HG03342 (cell line): ENCODE results near the gene ABCA7.

ENCODE experiments used
- ATAC-seq: cut with Tn5 transposase; IDR thresholded peaks from one replicate; pipeline ENCODE4 v1.9.1; 2021; ENCODE audit warnings: mild to moderate bottlenecking, moderate library complexity; ENCODE audit not compliant: unreplicated experiment

The ABCA7 gene

GRCh38 chr19:1004204-1004802 is 35.6 kb upstream of the ABCA7 start:
- no peak for ATAC-seq

- no peak for ATAC-seq
Observed at GRCh38 chr19:1004803-1005664, 34.9 kb upstream of the ABCA7 start.

GRCh38 chr19:1006711-1007398 is 33.1 kb upstream of the ABCA7 start:
- ATAC-seq, result no peak

- ATAC-seq, result no peak
Observed at GRCh38 chr19:1007399-1008251, 32.3 kb upstream of the ABCA7 start.

- no peak for ATAC-seq
Observed at GRCh38 chr19:1008268-1009040, 31.5 kb upstream of the ABCA7 start.

- ATAC-seq, result no peak
Observed at GRCh38 chr19:1009041-1009980, 30.6 kb upstream of the ABCA7 start.

GRCh38 chr19:1009981-1010538 is 29.8 kb upstream of the ABCA7 start:
- ATAC-seq, result no peak

- no peak for ATAC-seq
Observed at GRCh38 chr19:1010586-1011510, 29.1 kb upstream of the ABCA7 start.

GRCh38 chr19:1011831-1012333 is 28.0 kb upstream of the ABCA7 start:
- no peak for ATAC-seq

- ATAC-seq, result no peak
Observed at GRCh38 chr19:1012334-1012733, 27.6 kb upstream of the ABCA7 start.

GRCh38 chr19:1013218-1013617 is 26.7 kb upstream of the ABCA7 start:
- no peak for ATAC-seq

- ATAC-seq, result no peak
Observed at GRCh38 chr19:1014161-1015060, 25.5 kb upstream of the ABCA7 start.

GRCh38 chr19:1015061-1015781 is 24.7 kb upstream of the ABCA7 start:
- no peak for ATAC-seq

- no peak for ATAC-seq
Observed at GRCh38 chr19:1015782-1016646, 23.9 kb upstream of the ABCA7 start.

GRCh38 chr19:1016647-1017114 is 23.2 kb upstream of the ABCA7 start:
- ATAC-seq, result no peak
